Astrocyte (in vitro differentiated cells and primary cell): ENCODE data around the gene GNPDA1.

Source experiments
- EZH2 ChIP-seq: IDR thresholded peaks from 2 replicates; pipeline ENCODE4 v1.6.1; 2012; ENCODE audit warnings: mild to moderate bottlenecking, low read length, inconsistent platforms; ENCODE audit not compliant: insufficient read depth
- TF ChIP-seq, protein P1 (sequence below): IDR thresholded peaks from 2 replicates; pipeline ENCODE4 v1.5.1; 2011; ENCODE audit warnings: low read depth, mild to moderate bottlenecking, inconsistent platforms, low read length, moderate library complexity; ENCODE audit not compliant: insufficient read depth

DNA sequence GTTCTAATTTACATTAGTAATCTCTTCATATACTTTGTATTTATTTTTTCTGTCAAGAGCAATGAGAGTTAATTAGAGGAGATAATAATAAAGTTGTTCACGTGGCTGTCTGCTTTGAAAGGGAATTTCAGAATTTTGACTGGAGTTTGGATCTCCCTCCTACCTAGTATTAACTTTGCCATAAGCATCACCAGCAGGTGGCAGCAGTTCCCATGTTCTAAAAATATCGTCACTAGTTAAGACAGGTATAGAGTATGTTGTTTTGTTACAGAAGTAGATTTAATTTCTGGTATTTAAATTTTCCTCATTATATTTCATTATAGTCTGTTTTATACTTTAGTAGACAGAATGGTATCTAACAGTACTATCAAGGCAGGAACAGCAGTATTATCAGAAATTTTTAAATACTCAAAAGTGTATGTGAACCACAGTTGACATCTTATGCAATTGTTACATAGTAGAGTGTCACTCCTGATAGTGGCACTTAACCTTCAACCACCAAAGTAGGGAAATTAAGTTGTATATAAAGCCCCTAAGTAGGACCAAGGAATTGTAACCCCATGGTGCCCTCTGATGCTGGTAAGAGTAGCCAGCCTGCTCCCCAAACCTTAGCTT is 20.4 kb downstream of the GNPDA1 start:
- TF ChIP-seq, protein P1, sequence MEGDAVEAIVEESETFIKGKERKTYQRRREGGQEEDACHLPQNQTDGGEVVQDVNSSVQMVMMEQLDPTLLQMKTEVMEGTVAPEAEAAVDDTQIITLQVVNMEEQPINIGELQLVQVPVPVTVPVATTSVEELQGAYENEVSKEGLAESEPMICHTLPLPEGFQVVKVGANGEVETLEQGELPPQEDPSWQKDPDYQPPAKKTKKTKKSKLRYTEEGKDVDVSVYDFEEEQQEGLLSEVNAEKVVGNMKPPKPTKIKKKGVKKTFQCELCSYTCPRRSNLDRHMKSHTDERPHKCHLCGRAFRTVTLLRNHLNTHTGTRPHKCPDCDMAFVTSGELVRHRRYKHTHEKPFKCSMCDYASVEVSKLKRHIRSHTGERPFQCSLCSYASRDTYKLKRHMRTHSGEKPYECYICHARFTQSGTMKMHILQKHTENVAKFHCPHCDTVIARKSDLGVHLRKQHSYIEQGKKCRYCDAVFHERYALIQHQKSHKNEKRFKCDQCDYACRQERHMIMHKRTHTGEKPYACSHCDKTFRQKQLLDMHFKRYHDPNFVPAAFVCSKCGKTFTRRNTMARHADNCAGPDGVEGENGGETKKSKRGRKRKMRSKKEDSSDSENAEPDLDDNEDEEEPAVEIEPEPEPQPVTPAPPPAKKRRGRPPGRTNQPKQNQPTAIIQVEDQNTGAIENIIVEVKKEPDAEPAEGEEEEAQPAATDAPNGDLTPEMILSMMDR: peak; percentile 81
- TF ChIP-seq EZH2: no peak
